ENCODE measurements around the gene SNUPN. TPM values are rescaled to one million over a fixed set of nuclear protein-coding genes. Genes with fewer than 3 reads are reported as not detected.

Gene SNUPN
- total and polyA plus RNA-seq, 12 donors = 13.5 to 40.8 (median 23.4) TPM

- H3K4me3 ChIP-seq = peak overlapping the region; percentile 13 to 99 (median 51)
- H3K27me3 ChIP-seq = no peaks in the 10 kb centered on the region
- 0 to 2% (median 0%) methylated on average over 9 to 26 of the region's 26 CpGs for WGBS, 4 donors
- peak in 6 of 7 donors; percentile 40 to 75 (median 52) for DNase-seq
- peaks cover 32 to 44% of the 10 kb centered on the region in 2 donors for H3K4me1 ChIP-seq (replicated peaks in 1 of 2)
- H3K9me3 ChIP-seq (replicated peaks in 1 of 3) = no peaks in the 10 kb centered on the region
- no peak for TF ChIP-seq CTCF (IDR thresholded peaks at IDR 0.05)
- TF ChIP-seq POLR2A (IDR thresholded peaks at IDR 0.05) = no peak
- intact Hi-C loops (cut with DNase I) = no loop called here
- H3K36me3 ChIP-seq (replicated peaks in 1 of 2) = no peaks in the 10 kb centered on the region
- H3K27ac ChIP-seq = peak overlapping the region; percentile 94 to 98 (median 96)
These were observed 21.4 kb upstream of the SNUPN start for GRCh38 chr15:75646944-75647364.

GRCh38 chr15:75646112-75646943, 20.8 kb upstream of the SNUPN start:
- 23 to 47% (median 40%) methylated on average over 4 to 5 of the region's 5 CpGs for WGBS, 4 donors
- Histone ChIP-seq H3K27me3 (no peaks in the 10 kb centered on the region), H3K4me3 (peak overlapping the region in 3 of 4 donors; percentile 31 to 99 (median 71)), H3K4me1 (replicated peaks in 1 of 2) (peaks cover 26 to 38% of the 10 kb centered on the region in 2 donors), H3K27ac (peak overlapping the region; percentile 94 to 98 (median 96)), H3K9me3 (replicated peaks in 1 of 3) (no peaks in the 10 kb centered on the region), H3K36me3 (replicated peaks in 1 of 2) (no peaks in the 10 kb centered on the region)
- DNase-seq = no peak
- TF ChIP-seq CTCF (IDR thresholded peaks at IDR 0.05) (no peak), POLR2A (IDR thresholded peaks at IDR 0.05) (no peak)
- intact Hi-C loops (cut with DNase I) = no loop called here

- TF ChIP-seq CTCF (IDR thresholded peaks at IDR 0.05) (no peak), POLR2A (IDR thresholded peaks at IDR 0.05) (no peak)
- 70 to 84% (median 80%) methylated on average over 2 of the region's 2 CpGs for WGBS, 4 donors
- intact Hi-C loops (cut with DNase I) = no loop called here
These were observed 18.9 kb upstream of the SNUPN start for GRCh38 chr15:75644376-75644775.

GRCh38 chr15:75641603-75642002, 16.1 kb upstream of the SNUPN start:
- TF ChIP-seq CTCF (IDR thresholded peaks at IDR 0.05) (no peak), POLR2A (IDR thresholded peaks at IDR 0.05) (no peak)
- H3K4me3 ChIP-seq = no peak overlapping the region
- peaks cover 15 to 40% of the 10 kb centered on the region in 2 donors for H3K4me1 ChIP-seq (replicated peaks in 1 of 2)
- H3K27ac ChIP-seq = no peak overlapping the region
- intact Hi-C loops (cut with DNase I) = no loop called here
- no peaks in the 10 kb centered on the region for H3K9me3 ChIP-seq (replicated peaks in 1 of 3)
- H3K27me3 ChIP-seq = no peaks in the 10 kb centered on the region
- 69 to 80% (median 76%) methylated on average over 5 of the region's 5 CpGs for WGBS, 4 donors
- H3K36me3 ChIP-seq (replicated peaks in 1 of 2) = no peaks in the 10 kb centered on the region
- DNase-seq = peak in 1 of 7 donors; percentile 48

More at GRCh38 chr15:75644376-75644775, 18.9 kb upstream of the SNUPN start:
- H3K4me3 ChIP-seq = no peak overlapping the region
- DNase-seq = no peak
- H3K9me3 ChIP-seq (replicated peaks in 1 of 3) = no peaks in the 10 kb centered on the region
- no peak overlapping the region for H3K27ac ChIP-seq
- H3K4me1 ChIP-seq (replicated peaks in 1 of 2) = peaks cover 6 to 26% of the 10 kb centered on the region in 2 donors
- H3K36me3 ChIP-seq (replicated peaks in 1 of 2) = no peaks in the 10 kb centered on the region
- no peaks in the 10 kb centered on the region for H3K27me3 ChIP-seq
